GM10248 (cell line): ENCODE results near the gene ANKRD33.
A peak's percentile ranks its signal among the peaks of the same experiment; 100 is the strongest.

ENCODE experiments used
- CTCF ChIA-PET: fragments of 300-600 bp; sonication (Branson Sonifier 250); formaldehyde crosslinking; extraction: SDS; loops from one replicate; lab custom pipeline; 2021; ENCODE audit warnings: antibody characterized with exemption; lab: Yijun Ruan, JAX
- POLR2A ChIA-PET: fragments of 350-650 bp; sonication (Branson Sonifier 250); formaldehyde crosslinking; extraction: SDS; loops from one replicate; lab custom pipeline; 2020; ENCODE audit warnings: antibody characterized with exemption; lab: Yijun Ruan, JAX
- DNase-seq: peaks from one replicate; pipeline ENCODE4 v3.0.0; 2012; ENCODE audit errors: extremely low spot score
- TF ChIP-seq, protein P1 (sequence below): IDR thresholded peaks from 2 replicates; pipeline ENCODE4 v1.5.1; 2012; ENCODE audit warnings: mild to moderate bottlenecking, low read depth; ENCODE audit errors: extremely low read depth, missing control alignments, control extremely low read depth

ANKRD33 gene

DNA sequence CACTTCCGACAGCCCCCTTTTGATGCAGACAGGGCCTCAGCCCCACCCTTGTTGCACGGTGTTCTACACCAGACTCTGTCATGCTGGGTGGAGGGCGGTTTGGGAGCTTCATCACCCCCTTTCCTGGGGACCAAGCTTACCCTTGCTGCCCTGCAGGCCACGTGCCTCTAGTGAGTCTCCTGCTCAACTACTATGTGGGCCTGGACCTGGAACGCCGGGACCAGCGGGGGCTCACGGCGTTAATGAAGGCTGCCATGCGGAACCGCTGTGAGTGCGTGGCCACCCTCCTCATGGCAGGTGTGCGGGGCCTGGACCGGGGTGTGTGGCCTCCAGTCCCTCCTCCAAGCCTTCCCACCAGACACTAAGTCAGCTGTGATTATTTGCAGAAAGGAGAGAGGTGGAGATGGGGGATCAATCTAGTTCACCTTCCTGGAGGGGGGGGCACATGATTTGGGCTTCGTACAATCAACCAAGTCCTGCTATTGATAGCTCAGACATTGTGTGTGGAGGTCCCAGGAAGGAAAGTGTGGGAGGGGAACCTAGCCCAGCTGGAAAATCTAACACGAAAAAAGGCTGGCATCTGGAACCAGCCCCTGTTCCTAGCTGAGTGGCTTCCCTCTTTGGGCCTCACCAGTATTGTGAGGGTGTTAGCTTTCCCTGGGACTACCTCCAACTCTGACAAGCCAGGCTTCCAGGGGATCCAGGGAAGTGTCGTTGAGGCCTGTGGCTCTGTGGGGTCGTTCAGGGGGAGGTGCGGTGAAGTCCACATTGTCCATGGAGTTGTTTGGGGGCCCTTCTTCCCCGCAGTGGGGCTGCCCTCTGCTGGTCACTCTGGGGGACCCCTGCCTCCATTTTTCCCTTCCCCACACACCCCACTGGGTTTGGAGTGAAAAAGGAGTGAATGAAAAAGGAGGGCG lies 1.6 kb downstream of the ANKRD33 start:
- CTCF ChIA-PET: interaction anchor here (0.7 to 2.1 kb wide), 5 partner anchors 9 to 92 kb away, joined by 3 to 7 read pairs (median 4); partner anchors contain the start of gene ACVRL1
- TF ChIP-seq, protein P1, sequence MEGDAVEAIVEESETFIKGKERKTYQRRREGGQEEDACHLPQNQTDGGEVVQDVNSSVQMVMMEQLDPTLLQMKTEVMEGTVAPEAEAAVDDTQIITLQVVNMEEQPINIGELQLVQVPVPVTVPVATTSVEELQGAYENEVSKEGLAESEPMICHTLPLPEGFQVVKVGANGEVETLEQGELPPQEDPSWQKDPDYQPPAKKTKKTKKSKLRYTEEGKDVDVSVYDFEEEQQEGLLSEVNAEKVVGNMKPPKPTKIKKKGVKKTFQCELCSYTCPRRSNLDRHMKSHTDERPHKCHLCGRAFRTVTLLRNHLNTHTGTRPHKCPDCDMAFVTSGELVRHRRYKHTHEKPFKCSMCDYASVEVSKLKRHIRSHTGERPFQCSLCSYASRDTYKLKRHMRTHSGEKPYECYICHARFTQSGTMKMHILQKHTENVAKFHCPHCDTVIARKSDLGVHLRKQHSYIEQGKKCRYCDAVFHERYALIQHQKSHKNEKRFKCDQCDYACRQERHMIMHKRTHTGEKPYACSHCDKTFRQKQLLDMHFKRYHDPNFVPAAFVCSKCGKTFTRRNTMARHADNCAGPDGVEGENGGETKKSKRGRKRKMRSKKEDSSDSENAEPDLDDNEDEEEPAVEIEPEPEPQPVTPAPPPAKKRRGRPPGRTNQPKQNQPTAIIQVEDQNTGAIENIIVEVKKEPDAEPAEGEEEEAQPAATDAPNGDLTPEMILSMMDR: no peak
- DNase-seq: no peak
- POLR2A ChIA-PET: no interaction called here

DNA sequence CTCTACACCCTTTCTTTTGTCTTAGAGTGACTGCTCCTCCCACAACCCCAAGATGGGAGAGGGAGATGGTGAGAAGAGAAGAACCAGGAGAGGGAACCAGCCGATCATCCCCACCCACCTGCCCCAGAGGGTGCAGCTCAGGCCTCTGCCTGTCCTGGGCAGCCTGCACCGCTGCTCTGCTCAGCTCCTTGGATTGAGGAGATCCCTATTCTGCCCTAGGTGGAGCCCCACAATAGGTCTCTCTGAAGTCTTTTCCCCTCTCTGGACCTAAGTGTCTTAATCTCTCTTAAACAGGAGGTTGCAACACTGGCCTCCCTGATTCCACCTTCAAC lies 2.2 kb downstream of the ANKRD33 start:
- TF ChIP-seq, protein P1: no peak
- DNase-seq: no peak
- CTCF ChIA-PET: interaction anchor here (1.5 kb wide), 1 partner anchor 15 kb away, joined by 4 read pairs; no protein-coding TSS in a partner anchor
- POLR2A ChIA-PET: no interaction called here

DNA sequence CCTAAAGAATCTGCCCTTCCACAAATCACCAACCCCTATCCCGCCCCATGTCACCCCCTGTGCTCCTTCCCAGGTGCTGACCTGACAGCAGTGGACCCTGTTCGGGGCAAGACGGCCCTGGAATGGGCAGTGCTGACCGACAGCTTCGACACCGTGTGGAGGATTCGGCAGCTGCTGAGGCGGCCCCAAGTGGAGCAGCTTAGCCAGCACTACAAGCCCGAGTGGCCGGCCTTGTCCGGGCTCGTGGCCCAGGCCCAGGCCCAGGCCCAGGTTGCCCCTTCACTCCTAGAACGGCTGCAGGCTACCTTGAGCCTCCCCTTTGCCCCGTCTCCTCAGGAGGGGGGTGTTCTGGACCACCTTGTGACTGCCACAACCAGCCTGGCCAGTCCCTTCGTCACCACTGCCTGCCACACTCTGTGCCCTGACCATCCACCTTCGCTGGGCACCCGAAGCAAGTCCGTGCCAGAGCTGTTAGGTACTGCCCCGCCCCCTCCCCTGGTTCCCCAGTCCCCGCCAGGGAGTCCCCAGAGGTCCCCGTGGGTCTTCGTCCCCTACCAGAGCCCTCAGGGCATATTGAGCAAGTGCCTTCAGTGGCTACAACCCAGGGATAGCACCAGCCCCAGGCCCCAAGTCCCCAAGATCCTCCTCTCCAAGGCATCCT lies 2.7 kb downstream of the ANKRD33 start:
- no peak for DNase-seq
- ChIA-PET POLR2A (no interaction called here), CTCF (interaction anchor here (1.5 kb wide), 1 partner anchor 16 kb away, joined by 4 read pairs; no protein-coding TSS in a partner anchor)
- TF ChIP-seq, protein P1: no peak

DNA sequence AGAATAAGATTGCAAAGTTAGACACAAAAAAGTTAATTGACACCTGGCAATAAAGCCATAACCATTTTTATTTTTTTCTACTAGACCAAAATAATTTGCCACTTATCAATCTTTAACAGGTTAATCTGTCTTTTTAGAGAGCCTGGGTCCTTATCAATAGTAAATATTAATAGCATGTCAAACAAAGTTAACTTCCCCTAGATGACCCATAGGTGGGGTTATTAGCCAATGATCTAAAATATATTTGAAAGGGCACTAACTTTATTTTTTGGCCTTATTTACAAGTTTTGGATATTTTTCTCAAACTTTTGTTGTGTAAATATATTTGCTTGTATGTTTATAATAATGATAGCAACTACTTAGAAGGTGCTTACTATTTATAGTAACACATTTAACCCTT lies 3.9 kb downstream of the ANKRD33 start:
- no peak for DNase-seq
- ChIA-PET CTCF (interaction anchor here (0.7 to 1.0 kb wide), 2 partner anchors 27 to 128 kb away, joined by 3 read pairs; no protein-coding TSS in a partner anchor), POLR2A (no interaction called here)
- TF ChIP-seq, protein P1: peak; percentile 12

DNA sequence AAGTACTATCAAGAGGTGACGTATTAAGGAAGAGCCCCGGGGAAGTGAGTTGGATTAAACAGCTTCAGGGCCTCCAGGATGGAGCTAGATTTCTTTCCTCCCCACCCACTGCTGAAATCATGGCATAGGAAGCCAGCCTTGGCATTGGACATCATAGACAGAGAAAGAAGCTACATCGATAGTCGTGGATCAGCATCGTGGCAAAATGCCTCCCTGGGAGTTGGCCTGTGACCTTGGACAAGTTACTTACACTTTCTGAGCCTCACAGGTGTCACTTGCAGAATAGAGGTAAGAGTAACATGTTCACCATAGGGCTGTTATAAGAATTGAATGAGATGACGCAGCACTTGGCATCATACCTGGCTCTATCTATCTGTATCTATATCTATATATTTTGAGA lies 5.9 kb downstream of the ANKRD33 start:
- ChIA-PET POLR2A (no interaction called here), CTCF (interaction anchor here (1.0 to 1.5 kb wide), 5 partner anchors 18 to 131 kb away, joined by 3 to 4 read pairs (median 4); no protein-coding TSS in a partner anchor)
- TF ChIP-seq, protein P1: no peak
- DNase-seq: no peak

DNA sequence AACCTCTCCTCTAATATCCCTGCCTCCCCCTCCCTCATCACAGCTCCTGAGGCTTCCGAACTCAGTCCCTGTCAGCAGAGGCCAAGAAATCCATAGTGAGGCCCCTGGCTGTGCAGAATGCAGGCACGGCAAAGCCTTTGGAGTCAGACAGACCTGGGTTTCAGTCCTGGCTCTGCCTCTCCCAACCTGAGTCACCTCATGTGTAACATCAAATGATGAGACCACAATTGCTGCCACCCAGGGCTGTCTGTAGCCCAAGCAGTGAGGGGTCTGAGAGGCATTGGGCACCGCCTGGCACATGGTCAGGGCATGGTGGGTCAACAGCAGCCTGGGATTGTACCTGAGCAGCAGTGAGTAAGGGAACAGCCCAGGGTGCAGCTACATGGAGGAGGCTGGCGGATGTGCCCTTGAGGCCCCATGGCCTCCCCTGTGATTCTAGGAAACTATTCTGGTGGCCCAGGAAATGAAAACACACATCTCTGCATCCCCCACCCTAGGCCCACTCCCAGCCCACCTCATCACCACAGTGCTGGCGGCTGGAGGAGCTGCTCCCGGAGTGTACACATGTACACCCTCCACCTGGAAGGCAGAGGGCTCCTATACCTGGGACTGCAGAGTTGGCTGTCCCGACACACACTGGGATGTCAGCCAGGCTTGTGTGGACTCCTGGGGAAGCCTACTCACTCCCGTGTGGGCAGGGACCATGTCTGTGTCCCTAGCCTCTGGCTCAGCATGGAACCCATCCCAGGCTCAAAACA lies 7.7 kb downstream of the ANKRD33 start:
- ChIA-PET CTCF (interaction anchor here (0.7 kb wide), 1 partner anchor 18 kb away, joined by 3 read pairs; no protein-coding TSS in a partner anchor), POLR2A (no interaction called here)
- no peak for DNase-seq
- TF ChIP-seq, protein P1: no peak
